Psoas muscle (tissue), 8 donors: ENCODE data around the gene BAIAP3. TPM values are rescaled to one million over a fixed set of nuclear protein-coding genes. Genes with fewer than 3 reads are reported as not detected.

Experiments used
- ATAC-seq, 4 donors: fragments of 200-7000 bp; cut with Tn5 transposase; one replicate each; pipeline ENCODE4 v1.9.1; 2020; ENCODE audit warnings: moderate library complexity in 3 of 4, mild to moderate bottlenecking in 2 of 4
- DNase-seq, 2 donors: peaks; one replicate each; pipeline ENCODE4 v3.0.0-alpha.2; 2020
- H3K27ac ChIP-seq: fragments of 200-600 bp; one replicate; pipeline ENCODE4 v1.8.0; 2022
- H3K27me3 ChIP-seq, 3 donors: fragments of 200-600 bp in 1 of 3; one replicate each; pipeline versions ENCODE4 v1.6.1 to v1.8.0; 2013 to 2022; ENCODE audit warnings: low read length in 2 of 3, mild to moderate bottlenecking in 2 of 3, moderate library complexity in 1 of 3; ENCODE audit not compliant: insufficient read depth in 3 of 3
- H3K36me3 ChIP-seq, 2 donors: fragments of 200-600 bp in 1 of 2; one replicate each; pipeline versions ENCODE4 v1.6.1 to v1.8.0; 2013 to 2022; ENCODE audit warnings: low read depth in 1 of 2, mild to moderate bottlenecking in 1 of 2, moderate library complexity in 1 of 2; ENCODE audit not compliant: insufficient read depth in 1 of 2
- H3K4me1 ChIP-seq: fragments of 200-600 bp; one replicate; pipeline ENCODE4 v1.8.0; 2022
- H3K4me3 ChIP-seq: fragments of 200-600 bp; one replicate; pipeline ENCODE4 v1.8.0; 2022; ENCODE audit warnings: mild to moderate bottlenecking
- H3K9me3 ChIP-seq: fragments of 200-600 bp; one replicate; pipeline ENCODE4 v1.8.0; 2022
- WGBS, 3 donors: extraction: QIAGEN DNeasy Blood & Tissue Kit; methylation state at CpG; one replicate each; pipeline versions ENCODE4 v1.1.6 to v1.1.7; 2013; 5-methylcytosine and 5-hydroxymethylcytosine counted together
- intact Hi-C, 2 donors: fragments of 100-400 bp; cut with DNase I; formaldehyde crosslinking; loops; one replicate each; pipeline versions ENCODE4 v1.11.0 to v1.14.2; 2022
- polyA plus RNA-seq, 3 donors: library from polyadenylated mRNA; stranded (reverse); fragments of 200-250 nt; gene quantifications; one replicate each; pipeline ENCODE4 v1.2.3, GENCODE V29; 2013
- total RNA-seq, 4 donors: library from RNA; stranded (reverse); fragmentation: NEBNext Ultra II Directional in 2 of 4; extraction: Animal tissue kit (Norgen Biotek cat#: 25700) in 2 of 4; gene quantifications; one replicate each; pipeline versions ENCODE4 v1.2.1 to v1.2.4, GENCODE V29; 2021 to 2023
- TF ChIP-seq, protein P1 (sequence below): fragments of 200-600 bp; IDR thresholded peaks from one replicate; pipeline ENCODE4 v1.8.0; 2022; ENCODE audit warnings: antibody characterized with exemption
- donor health status: healthy with polysubstance abuse.
- donor health status: DM: no; HTN: no; CAD: no; lungs with moderate emphysema.
- donor health status: Bipolar disorder and iron deficiency.
- donor health status: healthy.
- donor health status: DM: yes; HTN: yes; CAD: no.
- donor health status: DM: no; HTN: no; CAD: no.
- donor health status: DM: no; HTN: no; CAD: no.
- donor health status: DM: yes; HTN: yes; CAD: no.

The BAIAP3 gene
- total and polyA plus RNA-seq, 7 donors = 0.38 to 3.5 (median 1.1) TPM

DNA sequence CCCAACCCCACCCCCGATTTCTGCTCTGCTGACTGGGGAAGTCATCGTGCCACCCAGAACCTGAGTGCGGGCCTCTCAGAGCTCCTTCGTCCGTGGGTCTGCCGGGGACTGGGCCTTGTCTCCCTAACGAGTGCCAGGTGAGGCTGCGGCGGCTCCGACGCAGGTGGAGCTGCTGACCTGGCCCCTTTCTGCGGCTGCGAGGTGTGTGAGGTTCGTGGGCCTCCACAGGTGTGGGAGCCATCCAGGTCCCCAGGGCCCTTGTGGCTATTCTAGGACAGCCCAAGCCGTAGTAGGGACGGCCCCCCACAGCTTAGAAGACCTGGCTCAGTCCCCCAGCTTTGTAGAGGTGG lies 21.0 kb upstream of the BAIAP3 start:
- 71 to 73% (median 71%) methylated on average over 16 of the region's 16 CpGs for WGBS, 3 donors
- TF ChIP-seq, protein P1, sequence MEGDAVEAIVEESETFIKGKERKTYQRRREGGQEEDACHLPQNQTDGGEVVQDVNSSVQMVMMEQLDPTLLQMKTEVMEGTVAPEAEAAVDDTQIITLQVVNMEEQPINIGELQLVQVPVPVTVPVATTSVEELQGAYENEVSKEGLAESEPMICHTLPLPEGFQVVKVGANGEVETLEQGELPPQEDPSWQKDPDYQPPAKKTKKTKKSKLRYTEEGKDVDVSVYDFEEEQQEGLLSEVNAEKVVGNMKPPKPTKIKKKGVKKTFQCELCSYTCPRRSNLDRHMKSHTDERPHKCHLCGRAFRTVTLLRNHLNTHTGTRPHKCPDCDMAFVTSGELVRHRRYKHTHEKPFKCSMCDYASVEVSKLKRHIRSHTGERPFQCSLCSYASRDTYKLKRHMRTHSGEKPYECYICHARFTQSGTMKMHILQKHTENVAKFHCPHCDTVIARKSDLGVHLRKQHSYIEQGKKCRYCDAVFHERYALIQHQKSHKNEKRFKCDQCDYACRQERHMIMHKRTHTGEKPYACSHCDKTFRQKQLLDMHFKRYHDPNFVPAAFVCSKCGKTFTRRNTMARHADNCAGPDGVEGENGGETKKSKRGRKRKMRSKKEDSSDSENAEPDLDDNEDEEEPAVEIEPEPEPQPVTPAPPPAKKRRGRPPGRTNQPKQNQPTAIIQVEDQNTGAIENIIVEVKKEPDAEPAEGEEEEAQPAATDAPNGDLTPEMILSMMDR = no peak
- H3K9me3 ChIP-seq = no peaks in the 10 kb centered on the region
- intact Hi-C loops = no loop called here
- no peaks in the 10 kb centered on the region for H3K27me3 ChIP-seq
- DNase-seq (no peak), ATAC-seq (no peak)
- peak overlapping the region; percentile 68 for H3K27ac ChIP-seq
- H3K36me3 ChIP-seq = peaks cover 4 to 37% of the 10 kb centered on the region in 2 donors
- H3K4me3 ChIP-seq = peak overlapping the region; percentile 90
- H3K4me1 ChIP-seq = peaks cover 37% of the 10 kb centered on the region

- Histone ChIP-seq H3K27ac (no peak overlapping the region), H3K4me3 (no peak overlapping the region)
Measured at GRCh38 chr16:1312903-1313302, 20.5 kb upstream of the BAIAP3 start.

DNA sequence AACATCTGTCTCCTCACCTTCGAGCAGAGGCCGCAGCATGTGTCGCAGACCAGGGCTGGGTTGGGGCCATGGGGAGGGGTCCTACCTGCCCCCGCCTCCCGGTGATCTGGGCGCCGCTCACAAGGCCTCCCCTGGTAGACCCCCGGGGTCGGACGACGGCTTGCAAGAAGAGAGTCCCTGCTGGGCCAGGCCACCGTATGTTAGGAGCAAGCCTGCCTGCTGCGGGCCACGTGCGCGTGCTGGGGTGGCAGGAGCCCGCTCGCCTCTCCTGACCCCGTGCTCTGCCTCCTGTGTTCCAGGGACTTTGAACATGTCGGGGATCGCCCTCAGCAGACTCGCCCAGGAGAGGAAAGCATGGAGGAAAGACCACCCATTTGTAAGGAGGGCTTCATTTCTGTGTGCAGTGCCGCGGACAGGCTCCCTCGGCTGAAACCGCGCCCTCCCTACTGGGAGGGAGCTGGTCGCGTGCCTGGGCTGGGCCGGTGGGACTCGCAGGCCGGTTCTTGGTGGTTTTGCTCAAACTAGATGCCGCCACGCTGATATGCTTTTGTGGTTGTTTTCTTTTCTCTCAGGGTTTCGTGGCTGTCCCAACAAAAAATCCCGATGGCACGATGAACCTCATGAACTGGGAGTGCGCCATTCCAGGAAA lies 19.6 kb upstream of the BAIAP3 start:
- 86 to 89% (median 87%) methylated on average over 36 to 38 of the region's 38 CpGs for WGBS, 3 donors
- intact Hi-C loops = no loop called here
- H3K36me3 ChIP-seq = peaks cover 9 to 51% of the 10 kb centered on the region in 2 donors
- H3K4me3 ChIP-seq = no peak overlapping the region
- H3K27me3 ChIP-seq = no peaks in the 10 kb centered on the region
- DNase-seq (no peak), ATAC-seq (no peak)
- no peaks in the 10 kb centered on the region for H3K9me3 ChIP-seq
- peaks cover 37% of the 10 kb centered on the region for H3K4me1 ChIP-seq
- TF ChIP-seq, protein P1 = no peak
- no peak overlapping the region for H3K27ac ChIP-seq

More at GRCh38 chr16:1312903-1313302, 20.5 kb upstream of the BAIAP3 start:
- TF ChIP-seq, protein P1 = no peak
- peaks cover 37% of the 10 kb centered on the region for H3K4me1 ChIP-seq
- DNase-seq (no peak), ATAC-seq (no peak)
- no peaks in the 10 kb centered on the region for H3K9me3 ChIP-seq
- WGBS, 3 donors = 79 to 87% (median 79%) methylated on average over 15 of the region's 15 CpGs
- no peaks in the 10 kb centered on the region for H3K27me3 ChIP-seq
- H3K36me3 ChIP-seq = peaks cover 7 to 41% of the 10 kb centered on the region in 2 donors
- intact Hi-C loops = no loop called here

DNA sequence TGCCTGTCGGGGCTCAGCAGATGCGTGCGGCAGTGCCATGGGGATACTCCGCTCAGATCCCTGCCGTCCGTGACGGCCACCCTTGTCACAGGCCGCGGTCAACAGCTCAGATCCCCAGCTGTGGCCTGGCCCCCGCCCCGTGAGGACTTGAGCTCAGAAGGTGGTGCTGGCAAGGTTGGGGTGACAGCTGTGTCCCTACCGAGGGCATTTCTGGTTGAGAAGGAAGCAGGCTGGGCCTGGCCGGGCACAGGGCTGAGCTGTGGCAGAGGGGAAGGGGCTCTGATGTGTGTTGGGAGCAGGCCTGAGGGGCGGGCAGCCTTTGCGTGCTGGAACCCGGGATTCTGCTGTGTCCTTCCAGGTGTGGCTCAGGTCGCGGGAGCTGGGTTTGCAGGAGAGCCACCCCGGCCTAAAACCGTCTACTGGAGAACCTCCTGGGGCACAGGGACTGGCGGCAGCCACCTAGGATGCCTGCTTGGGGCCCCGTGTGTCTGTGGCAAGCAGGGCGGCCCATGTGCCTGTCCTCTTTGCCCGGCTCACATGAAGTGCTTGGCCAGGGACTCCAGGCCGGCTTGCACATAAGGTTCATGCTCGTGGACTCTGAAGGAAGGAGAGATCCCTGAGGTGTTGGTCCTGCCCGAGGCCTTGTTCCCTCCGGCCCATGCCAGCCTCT lies 18.9 kb upstream of the BAIAP3 start:
- no peak for ATAC-seq
- Histone ChIP-seq H3K4me3 (no peak overlapping the region), H3K36me3 (peaks cover 10 to 57% of the 10 kb centered on the region in 2 donors), H3K27ac (no peak overlapping the region), H3K4me1 (peaks cover 37% of the 10 kb centered on the region), H3K9me3 (no peaks in the 10 kb centered on the region), H3K27me3 (no peaks in the 10 kb centered on the region)
- no peak for DNase-seq
- intact Hi-C loops = no loop called here
- 67 to 71% (median 70%) methylated on average over 27 to 28 of the region's 28 CpGs for WGBS, 3 donors
- TF ChIP-seq, protein P1 = no peak
